OCI-LY3 (cell line): Measurements from ENCODE around the gene ARSI.

Experiments used
- EZH2phosphoT487 ChIP-seq: fragments of 200-600 bp; shearing (Covaris generic); IDR thresholded peaks from 2 replicates; pipeline ENCODE4 v1.6.1; 2018; ENCODE audit warnings: antibody characterized with exemption, mixed run types, low read depth
- TF ChIP-seq, protein P1 (sequence below): fragments of 200-600, 300-600 bp; sonication (generic); IDR thresholded peaks from 2 replicates; pipeline ENCODE4 v1.5.1; 2014; ENCODE audit warnings: antibody characterized with exemption, low read length, low read depth

DNA sequence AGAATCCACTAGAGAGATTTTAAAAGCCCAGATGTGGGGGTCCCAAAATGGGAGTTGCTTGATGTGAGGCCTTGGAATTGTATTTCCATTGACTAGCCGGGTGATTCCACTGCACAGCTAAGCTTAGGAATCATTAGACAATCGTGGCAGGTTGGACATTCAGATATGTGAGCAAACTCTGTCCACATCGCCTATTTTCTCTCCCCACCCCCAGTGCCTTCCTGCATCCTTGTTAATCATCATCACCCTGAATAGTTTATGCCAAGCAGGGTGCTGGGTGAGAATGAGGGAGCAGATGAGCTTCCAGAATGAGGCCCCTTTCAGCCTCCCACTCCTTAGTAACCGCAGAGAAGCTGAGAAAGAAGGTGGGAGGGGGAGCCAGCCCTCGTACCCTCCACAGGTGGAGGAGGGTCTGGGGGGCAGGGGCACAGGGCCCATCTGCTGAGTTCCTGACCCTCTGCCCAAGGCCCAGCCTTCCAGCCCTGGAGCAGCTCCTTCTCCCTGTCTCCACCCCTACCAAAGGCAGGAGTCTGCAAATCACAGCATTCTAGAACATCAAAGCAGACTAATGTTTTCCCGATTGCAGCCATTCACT is 47.1 kb upstream of the ARSI start:
- TF ChIP-seq, protein P1, sequence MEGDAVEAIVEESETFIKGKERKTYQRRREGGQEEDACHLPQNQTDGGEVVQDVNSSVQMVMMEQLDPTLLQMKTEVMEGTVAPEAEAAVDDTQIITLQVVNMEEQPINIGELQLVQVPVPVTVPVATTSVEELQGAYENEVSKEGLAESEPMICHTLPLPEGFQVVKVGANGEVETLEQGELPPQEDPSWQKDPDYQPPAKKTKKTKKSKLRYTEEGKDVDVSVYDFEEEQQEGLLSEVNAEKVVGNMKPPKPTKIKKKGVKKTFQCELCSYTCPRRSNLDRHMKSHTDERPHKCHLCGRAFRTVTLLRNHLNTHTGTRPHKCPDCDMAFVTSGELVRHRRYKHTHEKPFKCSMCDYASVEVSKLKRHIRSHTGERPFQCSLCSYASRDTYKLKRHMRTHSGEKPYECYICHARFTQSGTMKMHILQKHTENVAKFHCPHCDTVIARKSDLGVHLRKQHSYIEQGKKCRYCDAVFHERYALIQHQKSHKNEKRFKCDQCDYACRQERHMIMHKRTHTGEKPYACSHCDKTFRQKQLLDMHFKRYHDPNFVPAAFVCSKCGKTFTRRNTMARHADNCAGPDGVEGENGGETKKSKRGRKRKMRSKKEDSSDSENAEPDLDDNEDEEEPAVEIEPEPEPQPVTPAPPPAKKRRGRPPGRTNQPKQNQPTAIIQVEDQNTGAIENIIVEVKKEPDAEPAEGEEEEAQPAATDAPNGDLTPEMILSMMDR = no peak
- TF ChIP-seq EZH2phosphoT487 = no peak
